Smooth muscle cell (in vitro differentiated cells): Measurements from ENCODE around the gene UPP2. TPM values are rescaled to one million over a fixed set of nuclear protein-coding genes. Genes with fewer than 3 reads are reported as not detected.

ENCODE experiments used
- DNase-seq: peaks from one replicate; lab custom pipeline; 2025; ENCODE audit not compliant: unreplicated experiment; lab: John Stamatoyannopoulos, UW
- H2AFZ ChIP-seq: fragments of 200-600 bp; sonication (generic); 2 replicates; pipeline ENCODE4 v1.6.0; 2016; ENCODE audit warnings: antibody characterized with exemption, low read depth, mild to moderate bottlenecking
- H3F3A ChIP-seq: fragments of 200-600 bp; sonication (generic); 2 replicates; pipeline ENCODE4 v1.6.0; 2017; ENCODE audit warnings: antibody characterized with exemption, low read depth
- H3K27ac ChIP-seq: fragments of 200-600 bp; sonication (generic); 2 replicates; pipeline ENCODE4 v1.5.1; 2016; ENCODE audit warnings: low read depth, mild to moderate bottlenecking
- H3K27me3 ChIP-seq: fragments of 200-600 bp; sonication (generic); 2 replicates; pipeline ENCODE4 v1.6.1; 2016; ENCODE audit warnings: low read depth, mild to moderate bottlenecking
- H3K36me3 ChIP-seq: fragments of 200-600 bp; sonication (generic); 2 replicates; pipeline ENCODE4 v1.5.1; 2016; ENCODE audit warnings: low read depth
- H3K4me1 ChIP-seq: fragments of 200-600 bp; sonication (generic); 2 replicates; pipeline ENCODE4 v1.5.1; 2016; ENCODE audit warnings: low read depth
- H3K4me2 ChIP-seq: fragments of 200-600 bp; sonication (generic); 2 replicates; pipeline ENCODE4 v1.6.0; 2016; ENCODE audit warnings: mild to moderate bottlenecking
- H3K4me3 ChIP-seq: fragments of 200-600 bp; sonication (generic); 2 replicates; pipeline ENCODE4 v1.5.1; 2016; ENCODE audit warnings: mild to moderate bottlenecking
- H3K79me2 ChIP-seq: fragments of 200-600 bp; sonication (generic); 2 replicates; pipeline ENCODE4 v1.6.0; 2016; ENCODE audit warnings: low read depth, mild to moderate bottlenecking
- H3K9ac ChIP-seq: fragments of 200-600 bp; sonication (generic); 2 replicates; pipeline ENCODE4 v1.6.0; 2016; ENCODE audit warnings: low read depth
- H3K9me3 ChIP-seq: fragments of 200-600 bp; sonication (generic); replicated peaks from 2 replicates; pipeline ENCODE4 v1.5.1; 2016; ENCODE audit warnings: low read depth
- H4K20me1 ChIP-seq: fragments of 200-600 bp; sonication (generic); 2 replicates; pipeline ENCODE4 v1.6.0; 2016; ENCODE audit warnings: low read depth
- CTCF ChIP-seq: fragments of 200-600 bp; sonication (generic); IDR thresholded peaks from 2 replicates; pipeline ENCODE4 v1.5.1; 2017; ENCODE audit warnings: borderline replicate concordance, mild to moderate bottlenecking, antibody characterized with exemption; ENCODE audit not compliant: insufficient read depth, poor library complexity, severe bottlenecking
- WGBS: methylation state at CpG from one replicate; pipeline ENCODE4 v1.1.7; 2016; ENCODE audit warnings: low lambda C conversion rate; 5-methylcytosine and 5-hydroxymethylcytosine counted together
- polyA plus RNA-seq: library from polyadenylated mRNA; unstranded; fragments of >200 nt; fragmentation: Nextera tagmentation; extraction: Ambion mirVana; gene quantifications from 2 replicates; pipeline ENCODE4 v1.2.1, GENCODE V29; 2016
- total RNA-seq: library from RNA; depleted of rRNA; stranded (reverse); fragments of >200 nt; gene quantifications from 2 replicates; pipeline ENCODE4 v1.2.3, GENCODE V29; 2014

The UPP2 gene
- total and polyA plus RNA-seq, 2 experiments from 2014 or later = not detected

- no peaks in the 10 kb centered on the region for H3K9me3 ChIP-seq
- H3K4me3 ChIP-seq = no peak overlapping the region
- H3K27ac ChIP-seq = no peak overlapping the region
- no peaks in the 10 kb centered on the region for H3K79me2 ChIP-seq
- H3K4me2 ChIP-seq = no peak overlapping the region
- no peaks in the 10 kb centered on the region for H3K27me3 ChIP-seq
- H4K20me1 ChIP-seq = no peaks in the 10 kb centered on the region
- 58% methylated on average over 3 of the region's 3 CpGs for WGBS
- no peaks in the 10 kb centered on the region for H3K4me1 ChIP-seq
- no peak for TF ChIP-seq CTCF
- no peak overlapping the region for H3K9ac ChIP-seq
- no peak for DNase-seq
- no peak overlapping the region for H2AFZ ChIP-seq
- no peaks in the 10 kb centered on the region for H3F3A ChIP-seq
- no peaks in the 10 kb centered on the region for H3K36me3 ChIP-seq
These were observed 81.1 kb downstream of the UPP2 start for GRCh38 chr2:158182676-158183295.

GRCh38 chr2:158184001-158184400, 82.3 kb downstream of the UPP2 start:
- no peaks in the 10 kb centered on the region for H3K4me1 ChIP-seq
- no peaks in the 10 kb centered on the region for H3K27me3 ChIP-seq
- no peaks in the 10 kb centered on the region for H3K79me2 ChIP-seq
- H3K4me3 ChIP-seq = no peak overlapping the region
- no peaks in the 10 kb centered on the region for H3F3A ChIP-seq
- no peaks in the 10 kb centered on the region for H4K20me1 ChIP-seq
- TF ChIP-seq CTCF = no peak
- H3K4me2 ChIP-seq = no peak overlapping the region
- no peaks in the 10 kb centered on the region for H3K9me3 ChIP-seq
- no peak for DNase-seq
- no peak overlapping the region for H2AFZ ChIP-seq
- WGBS = 57% methylated on average over 1 of the region's 1 CpG
- H3K9ac ChIP-seq = no peak overlapping the region
- no peaks in the 10 kb centered on the region for H3K36me3 ChIP-seq
- H3K27ac ChIP-seq = no peak overlapping the region

- 87% methylated on average over 3 of the region's 3 CpGs for WGBS
- no peaks in the 10 kb centered on the region for H3K27me3 ChIP-seq
- H3F3A ChIP-seq = no peaks in the 10 kb centered on the region
These were observed 83.1 kb downstream of the UPP2 start for GRCh38 chr2:158184556-158185343.

More at GRCh38 chr2:158184556-158185343, 83.1 kb downstream of the UPP2 start:
- H2AFZ ChIP-seq = no peak overlapping the region
- H4K20me1 ChIP-seq = no peaks in the 10 kb centered on the region
- no peak overlapping the region for H3K4me2 ChIP-seq
- DNase-seq = no peak
- H3K79me2 ChIP-seq = no peaks in the 10 kb centered on the region
- H3K27ac ChIP-seq = no peak overlapping the region
- TF ChIP-seq CTCF = no peak
- no peak overlapping the region for H3K4me3 ChIP-seq
- H3K36me3 ChIP-seq = no peaks in the 10 kb centered on the region
- H3K9me3 ChIP-seq = no peaks in the 10 kb centered on the region
- H3K9ac ChIP-seq = no peak overlapping the region
- no peaks in the 10 kb centered on the region for H3K4me1 ChIP-seq

Other genes starting within 250 kb of the UPP2 start
- gene ACVR1, start 225.5 kb upstream of the UPP2 start, total RNA-seq = 22.0 and 32.7 TPM in 2 replicates
- 26.8 and 27.2 TPM in 2 replicates for gene ACVR1, start 225.5 kb upstream of the UPP2 start, polyA plus RNA-seq